Endothelial cell of umbilical vein (primary cell): Measurements from ENCODE around the gene ZSWIM5.

Source experiments
- EZH2 ChIP-seq: IDR thresholded peaks from 2 replicates; pipeline ENCODE4 v1.6.1; 2012; ENCODE audit warnings: borderline replicate concordance, low read depth, mild to moderate bottlenecking, moderate library complexity, low read length, inconsistent platforms; ENCODE audit not compliant: severe bottlenecking
- FOS ChIP-seq: IDR thresholded peaks from 2 replicates; pipeline ENCODE4 v1.6.1; 2011; ENCODE audit warnings: mild to moderate bottlenecking, low read length, moderate library complexity, borderline replicate concordance; ENCODE audit not compliant: insufficient read depth
- GATA2 ChIP-seq: IDR thresholded peaks from 2 replicates; pipeline ENCODE4 v1.7.0; 2011; ENCODE audit warnings: low read depth, mild to moderate bottlenecking, moderate library complexity, mixed read lengths, low read length; ENCODE audit not compliant: insufficient read length, insufficient read depth
- MAX ChIP-seq: IDR thresholded peaks from 2 replicates; pipeline ENCODE4 v1.6.1; 2011; ENCODE audit not compliant: insufficient read depth, insufficient read length
- MYC ChIP-seq: IDR thresholded peaks from one replicate; pipeline ENCODE4 v1.6.1; 2011; ENCODE audit warnings: mild to moderate bottlenecking, low read depth, low read length
- POLR2A ChIP-seq: IDR thresholded peaks from 2 replicates; pipeline ENCODE4 v1.6.1; 2012; ENCODE audit warnings: low read depth, mild to moderate bottlenecking, control low read depth, low read length
- POLR2AphosphoS5 ChIP-seq: IDR thresholded peaks from 2 replicates; pipeline ENCODE4 v1.6.1; 2012; ENCODE audit warnings: low read depth, mild to moderate bottlenecking, control low read depth, low read length, moderate library complexity; ENCODE audit not compliant: insufficient read depth
- TF ChIP-seq, protein P1 (sequence below), 2 donors: IDR thresholded peaks; 1 replicate in 1 of 2; 2 replicates in 1 of 2; pipeline ENCODE4 v1.5.1; 2011; ENCODE audit warnings: low read length in 2 of 2, mild to moderate bottlenecking in 2 of 2, moderate library complexity in 2 of 2, control low read depth in 1 of 2, inconsistent platforms in 1 of 2, low read depth in 1 of 2; ENCODE audit not compliant: insufficient read depth in 1 of 2; ENCODE audit errors: extremely low read depth in 1 of 2

DNA sequence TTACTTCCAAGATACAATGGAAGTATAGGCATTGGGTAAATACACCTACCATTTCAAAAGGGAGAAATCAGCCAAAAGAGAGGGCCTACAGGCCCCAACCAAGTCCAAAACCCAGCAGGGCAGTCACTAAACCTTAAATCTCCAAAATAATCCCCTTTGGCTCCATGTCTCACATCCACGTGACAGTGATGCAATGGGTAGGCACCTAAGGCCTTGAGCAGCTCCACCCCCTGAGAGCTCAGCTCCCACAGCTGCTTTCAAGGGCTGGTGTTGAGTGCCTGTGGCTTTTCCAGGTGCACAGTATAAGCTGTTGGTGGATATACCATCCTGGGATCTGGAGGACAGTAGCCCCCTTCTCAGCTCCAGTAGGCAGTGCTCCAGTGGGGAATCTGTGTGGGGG lies 121.8 kb downstream of the ZSWIM5 start:
- TF ChIP-seq MAX, result no peak
- TF ChIP-seq, protein P1, sequence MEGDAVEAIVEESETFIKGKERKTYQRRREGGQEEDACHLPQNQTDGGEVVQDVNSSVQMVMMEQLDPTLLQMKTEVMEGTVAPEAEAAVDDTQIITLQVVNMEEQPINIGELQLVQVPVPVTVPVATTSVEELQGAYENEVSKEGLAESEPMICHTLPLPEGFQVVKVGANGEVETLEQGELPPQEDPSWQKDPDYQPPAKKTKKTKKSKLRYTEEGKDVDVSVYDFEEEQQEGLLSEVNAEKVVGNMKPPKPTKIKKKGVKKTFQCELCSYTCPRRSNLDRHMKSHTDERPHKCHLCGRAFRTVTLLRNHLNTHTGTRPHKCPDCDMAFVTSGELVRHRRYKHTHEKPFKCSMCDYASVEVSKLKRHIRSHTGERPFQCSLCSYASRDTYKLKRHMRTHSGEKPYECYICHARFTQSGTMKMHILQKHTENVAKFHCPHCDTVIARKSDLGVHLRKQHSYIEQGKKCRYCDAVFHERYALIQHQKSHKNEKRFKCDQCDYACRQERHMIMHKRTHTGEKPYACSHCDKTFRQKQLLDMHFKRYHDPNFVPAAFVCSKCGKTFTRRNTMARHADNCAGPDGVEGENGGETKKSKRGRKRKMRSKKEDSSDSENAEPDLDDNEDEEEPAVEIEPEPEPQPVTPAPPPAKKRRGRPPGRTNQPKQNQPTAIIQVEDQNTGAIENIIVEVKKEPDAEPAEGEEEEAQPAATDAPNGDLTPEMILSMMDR (IDR thresholded peaks at IDR 0.05; ENCODE audit: extremely low read depth in 1 of 2, insufficient read depth in 1 of 2, low read depth in 1 of 2, low read length in 2 of 2), result no peak
- no peak for TF ChIP-seq EZH2
- no peak for TF ChIP-seq FOS
- no peak for TF ChIP-seq POLR2A
- TF ChIP-seq MYC, result no peak
- no peak for TF ChIP-seq GATA2
- no peak for TF ChIP-seq POLR2AphosphoS5
